RWPE2 (cell line): ENCODE results near the gene PKLR.

ENCODE experiments used
- ATAC-seq: fragments of 200-7000 bp; cut with Tn5 transposase; 3 replicates; pipeline ENCODE4 v1.9.1; 2021; ENCODE audit warnings: low read depth
- DNase-seq: peaks from one replicate; pipeline ENCODE4 v3.0.0-alpha.2; 2020; ENCODE audit warnings: low spot score
- H3K27ac ChIP-seq: fragments of 450-650 bp; 2 replicates; pipeline ENCODE4 v1.5.1; 2017; ENCODE audit warnings: mild to moderate bottlenecking; ENCODE audit not compliant: poor library complexity, severe bottlenecking
- H3K27me3 ChIP-seq: fragments of 250-450 bp; sonication (Bioruptor Pico); 2 replicates; pipeline ENCODE4 v1.5.1; 2021; ENCODE audit warnings: mild to moderate bottlenecking, moderate library complexity; ENCODE audit not compliant: insufficient read depth, poor library complexity, severe bottlenecking
- H3K36me3 ChIP-seq: fragments of 250-450 bp; sonication (Bioruptor Pico); 2 replicates; pipeline ENCODE4 v1.5.1; 2020; ENCODE audit warnings: low read depth, mild to moderate bottlenecking, moderate library complexity
- H3K4me1 ChIP-seq: fragments of 250-450 bp; sonication (Bioruptor Pico); 2 replicates; pipeline ENCODE4 v1.5.1; 2021; ENCODE audit warnings: mild to moderate bottlenecking, moderate library complexity; ENCODE audit not compliant: insufficient read depth, poor library complexity, severe bottlenecking
- H3K4me3 ChIP-seq: fragments of 250-450 bp; sonication (Bioruptor Pico); 2 replicates; pipeline ENCODE4 v1.5.1; 2021; ENCODE audit warnings: mild to moderate bottlenecking, moderate library complexity; ENCODE audit not compliant: severe bottlenecking
- H3K9me3 ChIP-seq: fragments of 250-450 bp; sonication (Bioruptor Pico); 2 replicates; pipeline ENCODE4 v1.5.1; 2021; ENCODE audit warnings: mild to moderate bottlenecking, moderate library complexity; ENCODE audit not compliant: severe bottlenecking
- CTCF ChIP-seq: fragments of 450-650 bp; IDR thresholded peaks from one replicate; pipeline ENCODE4 v1.5.1; 2017; ENCODE audit warnings: mild to moderate bottlenecking, moderate library complexity; ENCODE audit not compliant: poor library complexity, severe bottlenecking

PKLR gene

GRCh38 chr1:155304558-155305063, 3.4 kb upstream of the PKLR start:
- no peak for TF ChIP-seq CTCF

GRCh38 chr1:155300553-155301329, 497 bp downstream of the PKLR start:
- Histone ChIP-seq H3K27ac (no peak overlapping the region), H3K27me3 (no peaks in the 10 kb centered on the region), H3K36me3 (no peaks in the 10 kb centered on the region), H3K9me3 (no peaks in the 10 kb centered on the region), H3K4me1 (no peaks in the 10 kb centered on the region), H3K4me3 (no peak overlapping the region)
- no peak for DNase-seq
- no peak for ATAC-seq
- TF ChIP-seq CTCF = no peak

More at GRCh38 chr1:155304558-155305063, 3.4 kb upstream of the PKLR start:
- Histone ChIP-seq H3K4me3 (no peak overlapping the region), H3K27me3 (no peaks in the 10 kb centered on the region), H3K4me1 (no peaks in the 10 kb centered on the region), H3K27ac (no peak overlapping the region), H3K36me3 (no peaks in the 10 kb centered on the region), H3K9me3 (no peaks in the 10 kb centered on the region)
- ATAC-seq = no peak
- DNase-seq = no peak

- no peak overlapping the region for H3K27ac ChIP-seq
- no peak for TF ChIP-seq CTCF
- peaks cover under 1% of the 10 kb centered on the region for H3K27me3 ChIP-seq
- ATAC-seq = no peak
- no peaks in the 10 kb centered on the region for H3K9me3 ChIP-seq
- no peak for DNase-seq
- H3K36me3 ChIP-seq = no peaks in the 10 kb centered on the region
- H3K4me1 ChIP-seq = no peaks in the 10 kb centered on the region
- no peak overlapping the region for H3K4me3 ChIP-seq
Observed at GRCh38 chr1:155300024-155300423, 1.2 kb downstream of the PKLR start.

GRCh38 chr1:155297384-155297783, 3.9 kb downstream of the PKLR start:
- Histone ChIP-seq H3K4me3 (no peak overlapping the region), H3K27ac (no peak overlapping the region), H3K36me3 (no peaks in the 10 kb centered on the region), H3K27me3 (peaks cover 7% of the 10 kb centered on the region), H3K9me3 (no peaks in the 10 kb centered on the region), H3K4me1 (no peaks in the 10 kb centered on the region)
- no peak for TF ChIP-seq CTCF
- no peak for ATAC-seq
- DNase-seq = no peak

- H3K9me3 ChIP-seq = no peaks in the 10 kb centered on the region
- H3K27ac ChIP-seq = no peak overlapping the region
- TF ChIP-seq CTCF = no peak
- DNase-seq (no peak), ATAC-seq (no peak)
- H3K36me3 ChIP-seq = no peaks in the 10 kb centered on the region
- H3K4me3 ChIP-seq = no peak overlapping the region
- no peaks in the 10 kb centered on the region for H3K4me1 ChIP-seq
- peaks cover 7% of the 10 kb centered on the region for H3K27me3 ChIP-seq
Observed at GRCh38 chr1:155296661-155297060, 4.6 kb downstream of the PKLR start.
